IMR-90 (cell line): ENCODE data around the gene RALA. TPM values are rescaled to one million over a fixed set of nuclear protein-coding genes. Genes with fewer than 3 reads are reported as not detected.

Source experiments
- ATAC-seq: fragments of 200-7000 bp; cut with Tn5 transposase; 2 replicates; pipeline ENCODE4 v1.9.1; 2020; ENCODE audit warnings: low read depth, mild to moderate bottlenecking, moderate library complexity
- BruUV-seq: library from RNA; stranded (reverse); fragments of 400-500 nt; replicated peaks from 2 replicates; lab custom pipeline; 2021; lab: Mats Ljungman, UMichigan
- CTCF ChIA-PET: fragments of 300-600 bp; formaldehyde crosslinking; extraction: SDS; loops from one replicate; lab custom pipeline; 2021; ENCODE audit warnings: antibody characterized with exemption; lab: Yijun Ruan, JAX
- POLR2A ChIA-PET: fragments of 300-600 bp; sonication (Branson Sonifier 250); formaldehyde crosslinking; loops from one replicate; lab custom pipeline; 2022; ENCODE audit warnings: antibody characterized with exemption; ENCODE audit not compliant: unreplicated experiment; lab: Charles Lee
- DNase-seq: peaks from one replicate; pipeline ENCODE4 v3.0.0; 2013
- H2AFZ ChIP-seq: replicated peaks from 2 replicates; pipeline ENCODE3; 2013; ENCODE audit warnings: low read length, mild to moderate bottlenecking; ENCODE audit not compliant: poor library complexity
- H2AK5ac ChIP-seq: 2 replicates; pipeline ENCODE4 v1.6.1; 2013; ENCODE audit warnings: low read depth, low read length, inconsistent platforms
- H2AK9ac ChIP-seq: replicated peaks from 2 replicates; pipeline ENCODE3; 2013; ENCODE audit warnings: mild to moderate bottlenecking, low read depth, low read length, moderate library complexity; ENCODE audit not compliant: poor library complexity
- H2BK120ac ChIP-seq: 2 replicates; pipeline ENCODE4 v1.6.1; 2013; ENCODE audit warnings: low read depth, low read length, inconsistent platforms
- H2BK15ac ChIP-seq: 3 replicates; pipeline ENCODE4 v1.6.1; 2013; ENCODE audit warnings: low read depth, low read length, inconsistent platforms
- H2BK20ac ChIP-seq: 2 replicates; pipeline ENCODE4 v1.6.1; 2013; ENCODE audit warnings: low read depth, mild to moderate bottlenecking, inconsistent platforms, low read length, moderate library complexity
- H2BK5ac ChIP-seq: 2 replicates; pipeline ENCODE4 v1.6.1; 2013; ENCODE audit warnings: mild to moderate bottlenecking, low read depth, low read length, inconsistent platforms; ENCODE audit not compliant: poor library complexity, severe bottlenecking
- H3K14ac ChIP-seq: replicated peaks from 2 replicates; pipeline ENCODE4 v1.6.1; 2013; ENCODE audit warnings: low read depth, low read length, inconsistent platforms
- H3K18ac ChIP-seq: 2 replicates; pipeline ENCODE4 v1.6.1; 2013; ENCODE audit warnings: low read depth, low read length, control low read depth
- H3K23ac ChIP-seq: 2 replicates; pipeline ENCODE4 v1.6.1; 2013; ENCODE audit warnings: low read depth, low read length, inconsistent platforms
- H3K27ac ChIP-seq: 2 replicates; pipeline ENCODE4 v1.5.1; 2013; ENCODE audit warnings: mild to moderate bottlenecking, control low read depth, low read length; ENCODE audit not compliant: insufficient read depth
- H3K27me3 ChIP-seq: 2 replicates; pipeline ENCODE4 v1.6.1; 2013; ENCODE audit warnings: low read length; ENCODE audit not compliant: control insufficient read depth, insufficient read depth
- H3K36me3 ChIP-seq: 2 replicates; pipeline ENCODE4 v1.6.1; 2013; ENCODE audit warnings: low read length, mixed read lengths; ENCODE audit not compliant: control insufficient read depth, insufficient read depth
- H3K4ac ChIP-seq: 2 replicates; pipeline ENCODE4 v1.6.1; 2013; ENCODE audit warnings: low read depth, low read length, inconsistent platforms
- H3K4me1 ChIP-seq: 2 replicates; pipeline ENCODE4 v1.6.1; 2013; ENCODE audit warnings: low read length, mixed read lengths; ENCODE audit not compliant: control insufficient read depth, insufficient read depth
- H3K4me2 ChIP-seq: 2 replicates; pipeline ENCODE4 v1.6.1; 2013; ENCODE audit warnings: low read depth, mild to moderate bottlenecking, control low read depth, low read length, moderate library complexity
- H3K4me3 ChIP-seq: 2 replicates; pipeline ENCODE4 v1.5.1; 2013; ENCODE audit warnings: low read depth, mild to moderate bottlenecking, control low read depth, low read length, moderate library complexity; ENCODE audit not compliant: insufficient read depth
- H3K56ac ChIP-seq: 2 replicates; pipeline ENCODE4 v1.6.1; 2013; ENCODE audit warnings: low read length, inconsistent platforms; ENCODE audit not compliant: insufficient read depth; ENCODE audit errors: extremely low read depth
- H3K79me1 ChIP-seq, 2 experiments: 2 replicates each; pipeline ENCODE4 v1.6.1; 2013; ENCODE audit warnings: low read length in 2 of 2, inconsistent platforms in 1 of 2, low read depth in 1 of 2
- H3K9ac ChIP-seq: 2 replicates; pipeline ENCODE4 v1.6.1; 2013; ENCODE audit warnings: low read depth, low read length, control low read depth
- H3K9me1 ChIP-seq: 2 replicates; pipeline ENCODE4 v1.6.1; 2013; ENCODE audit warnings: low read length, inconsistent platforms; ENCODE audit not compliant: insufficient read depth
- H3K9me3 ChIP-seq: 2 replicates; pipeline ENCODE4 v1.6.1; 2013; ENCODE audit warnings: low read length; ENCODE audit not compliant: control insufficient read depth, insufficient read depth
- H4K20me1 ChIP-seq: 2 replicates; pipeline ENCODE4 v1.6.1; 2013; ENCODE audit warnings: low read length, inconsistent platforms; ENCODE audit not compliant: insufficient read depth
- H4K5ac ChIP-seq: 2 replicates; pipeline ENCODE4 v1.6.1; 2013; ENCODE audit warnings: mild to moderate bottlenecking, low read depth, low read length, control low read depth
- H4K8ac ChIP-seq, 2 experiments: 2 replicates each; pipeline ENCODE4 v1.6.1; 2013; ENCODE audit warnings: low read depth in 2 of 2, low read length in 2 of 2, control low read depth in 1 of 2, inconsistent platforms in 1 of 2
- H4K91ac ChIP-seq: 2 replicates; pipeline ENCODE4 v1.6.1; 2013; ENCODE audit warnings: low read depth, low read length, inconsistent platforms; ENCODE audit not compliant: insufficient read depth
- BHLHE40 ChIP-seq: fragments of 150-350 bp; IDR thresholded peaks from 2 replicates; pipeline ENCODE4 v1.6.1; 2016; ENCODE audit warnings: mild to moderate bottlenecking, low read depth, low read length
- CEBPB ChIP-seq: IDR thresholded peaks from 2 replicates; pipeline ENCODE4 v1.6.1; 2012; ENCODE audit warnings: low read depth, low read length, improper control_type of control experiment
- CHD1 ChIP-seq: IDR thresholded peaks from 2 replicates; pipeline ENCODE4 v1.6.1; 2012; ENCODE audit warnings: low read depth, low read length, improper control_type of control experiment
- MAZ ChIP-seq: IDR thresholded peaks from 2 replicates; pipeline ENCODE4 v1.6.1; 2012; ENCODE audit warnings: low read depth, mild to moderate bottlenecking, low read length, improper control_type of control experiment, moderate library complexity, borderline replicate concordance
- RCOR1 ChIP-seq: IDR thresholded peaks from 2 replicates; pipeline ENCODE4 v1.6.1; 2012; ENCODE audit warnings: mild to moderate bottlenecking, low read length, improper control_type of control experiment; ENCODE audit not compliant: insufficient replicate concordance
- USF2 ChIP-seq: fragments of 150-350 bp; IDR thresholded peaks from 2 replicates; pipeline ENCODE4 v1.6.1; 2017; ENCODE audit warnings: mild to moderate bottlenecking, antibody characterized with exemption, low read length, low read depth
- WGBS, 2 experiments: methylation state at CpG; one replicate each; pipeline versions ENCODE4 v1.1.5 to v1.1.7; 2013; ENCODE audit warnings: missing lambda C conversion rate in 2 of 2; ENCODE audit not compliant: insufficient read length in 1 of 2; ENCODE audit errors: extremely low coverage in 2 of 2; 5-methylcytosine and 5-hydroxymethylcytosine counted together
- dilution Hi-C: fragments of 300-500 bp; cut with HindIII; formaldehyde crosslinking; loops from one replicate; pipeline ENCODE4 v1.14.3; 2018; ENCODE audit warnings: low sequenced_read_pairs; ENCODE audit not compliant: unreplicated experiment
- in situ Hi-C: fragments of 300-500 bp; cut with MboI; formaldehyde crosslinking; loops from 3 replicates; pipeline ENCODE4 v1.14.3; 2019; ENCODE audit warnings: low sequenced_read_pairs, inconsistent platforms, mixed read lengths
- intact Hi-C: fragments of 100-400 bp; cut with micrococcal nuclease; formaldehyde crosslinking; loops from 2 replicates; pipeline ENCODE4 v1.10.0; 2022
- polyA plus RNA-seq, 3 experiments: library from polyadenylated mRNA; depleted of rRNA; stranded (reverse); fragments of >200 nt; gene quantifications; 2 replicates each; pipeline ENCODE4 v1.2.3, GENCODE V29; 2012; ENCODE audit warnings: low replicate concordance in 1 of 3
- total RNA-seq: library from RNA; depleted of rRNA; stranded (reverse); fragments of >200 nt; gene quantifications from 2 replicates; pipeline ENCODE4 v1.2.3, GENCODE V29; 2012

The RALA gene
- total and polyA plus RNA-seq, 2 of the 4 experiments (the other 2 are of a cell fraction) = 7.7 to 20.5 TPM

- peak overlapping the region; percentile 72 for H3K9ac ChIP-seq
- peak overlapping the region in 1 of 2 experiments; percentile 33; a peak in 2 of 4 replicates for H4K8ac ChIP-seq
- peak overlapping the region; percentile 94 for H2AK9ac ChIP-seq
- no peaks in the 10 kb centered on the region; the same call in 1 of the 2 replicates for H3K36me3 ChIP-seq
- peak overlapping the region; percentile 76 for H3K27ac ChIP-seq
- H3K4me1 ChIP-seq = peaks cover 9% of the 10 kb centered on the region; the same call in 1 of the 2 replicates
- H3K79me1 ChIP-seq = peaks cover 13 to 47% of the 10 kb centered on the region in 2 experiments; a peak in 3 of 4 replicates
- H3K18ac ChIP-seq = peak overlapping the region; percentile 19; the same call in 1 of the 2 replicates
- peak overlapping the region; percentile 67 for H3K4me3 ChIP-seq
- H2BK120ac ChIP-seq = peak overlapping the region; percentile 20; the same call in 1 of the 2 replicates
- 0 out of 2 replicates have a peak overlapping the region, but pooled peaks have one; percentile 14 for H2AK5ac ChIP-seq
- in situ Hi-C loops = no loop called here
- 0 out of 2 replicates have a peak overlapping the region, but pooled peaks have one; percentile 7 for H4K91ac ChIP-seq
- H3K4ac ChIP-seq = peak overlapping the region; percentile 4
- peak overlapping the region; percentile 51 for H2BK5ac ChIP-seq
- DNase-seq (no peak), ATAC-seq (no peak)
- intact Hi-C loops = loop anchor here (2.0 kb wide), 1 partner anchor 44 kb away; no protein-coding TSS in a partner anchor
- peak overlapping the region; percentile 5; the same call in 1 of the 2 replicates for H3K56ac ChIP-seq
- H2AFZ ChIP-seq = peak overlapping the region; percentile 0
- dilution Hi-C loops = no loop called here
- H3K4me2 ChIP-seq = peak overlapping the region; percentile 76
- H4K20me1 ChIP-seq = peaks cover 28% of the 10 kb centered on the region; the same call in 1 of the 2 replicates
- BruUV-seq = TSS peak; percentile 45
- peak overlapping the region; percentile 1 for H3K14ac ChIP-seq
- WGBS, 2 experiments = 0% methylated on average over 2 of the region's 7 CpGs; no CpG with 5 or more reads in 1 of the 2 experiments
- H4K5ac ChIP-seq = no peak overlapping the region
- H2BK15ac ChIP-seq = no peak overlapping the region
- H3K23ac ChIP-seq = peak overlapping the region; percentile 68
- no peaks in the 10 kb centered on the region for H3K9me3 ChIP-seq
- no peaks in the 10 kb centered on the region for H3K27me3 ChIP-seq
- peaks cover 6% of the 10 kb centered on the region for H3K9me1 ChIP-seq
- TF ChIP-seq BHLHE40 (peak; percentile 44; the same call in 1 of the 2 replicates), MAZ (no peak), RCOR1 (no peak), CHD1 (no peak), CEBPB (no peak), USF2 (no peak)
- ChIA-PET POLR2A (interaction anchor here (0.6 kb wide), 1 partner anchor 109 kb away, joined by 3 read pairs; no protein-coding TSS in a partner anchor), CTCF (interaction anchor here (0.6 to 2.1 kb wide), 5 partner anchors 9 to 1285 kb away, joined by 3 to 9 read pairs (median 3); no protein-coding TSS in a partner anchor)
- H2BK20ac ChIP-seq = no peak overlapping the region
Observed at GRCh38 chr7:39624442-39624807, 1.1 kb downstream of the RALA start.
